Thymus (tissue), 11 donors: Measurements from ENCODE around the gene SEMA6D. TPM values are rescaled to one million over a fixed set of nuclear protein-coding genes. Genes with fewer than 3 reads are reported as not detected.
"Not testable (repeated sequence)": the region's sequence is repeated elsewhere in the genome, so short reads cannot be mapped to it uniquely, and the experiment has no call there.

Source experiments
- DNase-seq, 9 donors: peaks; one replicate each; pipeline ENCODE4 v3.0.0-alpha.2; 2013; ENCODE audit warnings: low spot score in 9 of 9, low read depth in 6 of 9, missing footprints in 1 of 9
- H3K27ac ChIP-seq, 2 donors: one replicate each; pipeline ENCODE4 v1.5.1; 2013; ENCODE audit warnings: control low read depth in 1 of 2, low read depth in 1 of 2, low read length in 1 of 2, mild to moderate bottlenecking in 1 of 2, moderate library complexity in 1 of 2
- H3K27me3 ChIP-seq, 2 donors: one replicate each; pipeline ENCODE4 v1.5.1; 2013; ENCODE audit warnings: low read length in 1 of 2; ENCODE audit not compliant: control insufficient read depth in 2 of 2, insufficient read depth in 1 of 2
- H3K36me3 ChIP-seq, 2 donors: one replicate each; pipeline ENCODE4 v1.5.1; 2013; ENCODE audit warnings: low read length in 1 of 2, mild to moderate bottlenecking in 1 of 2, moderate library complexity in 1 of 2; ENCODE audit not compliant: control insufficient read depth in 2 of 2, insufficient read depth in 2 of 2
- H3K4me1 ChIP-seq, 2 donors: one replicate each; pipeline ENCODE4 v1.5.1; 2013; ENCODE audit warnings: low read length in 2 of 2; ENCODE audit not compliant: control insufficient read depth in 2 of 2, insufficient read depth in 2 of 2
- H3K4me3 ChIP-seq, 2 donors: one replicate each; pipeline ENCODE4 v1.5.1; 2013; ENCODE audit warnings: low read length in 2 of 2, control low read depth in 1 of 2, mild to moderate bottlenecking in 1 of 2
- H3K9me3 ChIP-seq, 2 donors: one replicate each; pipeline ENCODE4 v1.5.1; 2013; ENCODE audit warnings: low read length in 1 of 2, mild to moderate bottlenecking in 1 of 2; ENCODE audit not compliant: control insufficient read depth in 2 of 2, insufficient read depth in 1 of 2
- WGBS: extraction: QIAGEN DNeasy Blood & Tissue Kit; methylation state at CpG from one replicate; pipeline ENCODE4 v1.1.7; 2013; 5-methylcytosine and 5-hydroxymethylcytosine counted together
- polyA plus RNA-seq: library from polyadenylated mRNA; stranded (reverse); fragments of 200-250 nt; gene quantifications from one replicate; pipeline ENCODE4 v1.2.3, GENCODE V29; 2013
- total RNA-seq: library from RNA; stranded (reverse); fragments of 120-200 nt; gene quantifications from one replicate; pipeline ENCODE4 v1.2.4, GENCODE V29; 2013
- donor health status: healthy.

The SEMA6D gene
- total and polyA plus RNA-seq, 2 donors = 3.9 to 7.6 TPM

DNA sequence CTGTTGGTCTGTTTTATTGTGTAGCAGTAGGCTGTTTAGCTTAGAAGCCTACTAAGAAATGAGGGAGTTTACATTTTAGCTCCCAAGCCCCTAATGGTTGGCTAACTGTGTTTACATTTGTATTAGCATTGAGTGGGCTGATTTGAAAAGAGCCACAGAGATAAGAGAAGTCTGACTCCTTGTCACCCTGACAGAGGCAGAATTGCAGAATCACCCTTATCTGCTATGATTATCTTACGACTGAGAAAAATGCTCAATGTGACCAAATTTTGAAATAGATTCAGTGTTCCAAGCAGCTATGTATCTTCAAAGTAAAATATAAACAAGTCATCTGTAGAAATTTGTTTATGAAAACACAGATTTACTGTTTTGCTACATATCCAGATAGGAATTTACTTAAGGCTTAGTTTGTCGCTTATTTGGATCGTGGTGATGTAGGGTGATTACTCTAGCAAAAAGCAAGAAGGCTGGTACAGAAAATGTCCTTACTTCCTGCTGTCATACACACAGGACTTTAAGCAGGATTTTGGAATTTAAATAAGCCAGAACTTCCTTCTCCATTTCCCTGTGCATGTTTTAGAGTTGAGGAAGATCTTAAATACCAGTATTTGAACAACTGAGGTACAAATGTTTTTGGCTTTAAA is 19.0 kb downstream of the SEMA6D start:
- 95% methylated on average over 3 of the region's 3 CpGs for WGBS
- no peak overlapping the region for H3K4me3 ChIP-seq
- H3K27ac ChIP-seq = no peak overlapping the region
- DNase-seq = no peak
- H3K4me1 ChIP-seq = no peaks in the 10 kb centered on the region
- no peaks in the 10 kb centered on the region for H3K9me3 ChIP-seq
- no peaks in the 10 kb centered on the region for H3K27me3 ChIP-seq
- H3K36me3 ChIP-seq = no peaks in the 10 kb centered on the region

DNA sequence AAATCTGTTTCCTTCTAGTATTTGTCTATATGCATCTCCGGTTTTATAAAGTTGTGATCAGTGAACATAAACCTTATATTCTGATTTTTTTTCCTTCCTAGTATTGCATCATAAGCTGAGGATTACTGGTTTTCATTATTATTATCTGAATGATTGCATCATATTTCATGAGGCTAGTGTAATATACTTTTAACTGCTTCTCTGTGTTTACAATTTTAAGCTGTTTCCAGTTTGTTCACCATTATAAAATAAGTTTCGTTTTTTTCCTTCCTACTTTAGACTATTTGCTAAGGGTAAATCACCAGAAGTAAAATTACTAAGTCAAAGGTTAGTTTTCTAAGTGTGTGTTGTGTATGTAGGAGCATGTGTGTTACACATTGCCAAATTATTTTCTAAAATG is 20.2 kb downstream of the SEMA6D start:
- WGBS = 93% methylated on average over 2 of the region's 2 CpGs
- DNase-seq = no peak
- Histone ChIP-seq H3K4me1 (no peaks in the 10 kb centered on the region), H3K4me3 (no peak overlapping the region), H3K9me3 (no peaks in the 10 kb centered on the region), H3K27me3 (no peaks in the 10 kb centered on the region), H3K27ac (no peak overlapping the region), H3K36me3 (no peaks in the 10 kb centered on the region)

DNA sequence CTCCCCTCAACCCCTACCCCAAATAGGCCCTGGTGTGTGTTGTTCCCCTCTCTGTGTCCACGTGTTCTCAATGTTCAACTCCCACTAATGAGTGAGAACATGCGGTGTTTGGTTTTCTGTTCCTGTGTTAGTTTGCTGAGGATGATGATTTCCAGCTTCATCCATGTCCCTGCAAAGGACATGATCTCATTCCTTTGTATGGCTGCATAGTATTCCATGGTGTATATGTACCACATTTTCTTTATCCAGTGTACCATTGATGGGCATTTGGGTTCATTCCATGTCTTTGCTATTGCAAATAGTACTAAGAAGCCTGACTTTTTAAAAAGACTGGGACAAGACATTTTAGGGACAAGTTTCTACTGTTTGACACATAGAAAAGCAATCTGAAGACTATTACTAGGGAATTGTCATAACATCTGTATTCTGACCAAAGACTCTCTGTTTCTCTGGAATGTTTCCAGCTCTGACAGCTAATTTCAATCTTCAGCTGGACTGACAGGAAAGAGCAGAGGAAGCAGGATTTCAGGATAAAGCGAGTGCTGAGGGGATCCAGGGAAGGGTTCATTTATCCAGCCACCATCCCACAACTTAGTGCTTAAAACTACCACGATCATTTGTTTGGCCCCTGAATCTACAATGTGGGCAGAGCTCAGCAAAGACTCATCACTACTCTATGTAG is 21.0 kb downstream of the SEMA6D start:
- not testable (repeated sequence) for H3K9me3 ChIP-seq, H3K4me3 ChIP-seq, H3K4me1 ChIP-seq, H3K36me3 ChIP-seq, DNase-seq, H3K27ac ChIP-seq, H3K27me3 ChIP-seq
- WGBS = 95% methylated on average over 4 of the region's 4 CpGs

DNA sequence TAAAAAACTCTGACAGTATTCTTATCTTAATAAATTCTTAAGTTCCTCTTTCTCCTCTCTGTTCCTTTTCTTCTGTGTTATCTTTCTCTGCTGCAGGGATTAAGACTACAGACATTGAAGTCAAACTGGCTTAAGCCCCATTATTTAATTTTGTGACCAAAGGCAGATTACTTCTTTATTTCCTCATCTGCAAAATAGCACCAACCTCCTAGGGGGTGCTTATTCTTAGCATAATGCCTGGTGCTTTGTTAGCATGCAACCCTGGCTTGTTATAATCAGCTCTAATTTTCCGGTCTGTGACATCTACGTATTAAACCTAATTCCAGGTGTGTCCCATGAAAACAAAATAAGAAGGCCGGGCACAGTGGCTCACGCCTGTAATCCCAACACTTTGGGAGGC is 23.8 kb downstream of the SEMA6D start:
- DNase-seq = no peak

DNA sequence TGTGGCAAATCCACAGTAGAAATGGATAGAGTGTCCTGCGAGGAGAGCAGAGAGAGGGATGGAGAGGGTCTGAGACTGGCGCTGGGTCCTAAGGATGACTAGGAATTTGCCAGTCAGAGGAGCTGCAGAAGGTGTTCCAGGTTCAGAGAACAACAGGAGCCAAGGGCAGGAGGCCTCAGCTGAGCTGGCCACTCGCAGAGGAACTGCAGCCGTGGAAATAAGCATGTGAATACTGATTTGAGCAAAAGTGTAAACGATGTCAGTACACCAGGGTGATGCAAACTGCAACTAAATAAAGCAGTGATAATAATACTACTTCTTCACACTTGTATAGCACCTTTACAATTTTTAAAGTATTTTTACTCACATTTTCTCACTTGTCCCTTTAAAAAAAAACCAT is 24.6 kb downstream of the SEMA6D start:
- 95% methylated on average over 5 of the region's 5 CpGs for WGBS
- Histone ChIP-seq H3K9me3 (no peaks in the 10 kb centered on the region), H3K27me3 (no peaks in the 10 kb centered on the region), H3K36me3 (no peaks in the 10 kb centered on the region), H3K4me1 (no peaks in the 10 kb centered on the region), H3K4me3 (no peak overlapping the region), H3K27ac (no peak overlapping the region)
- no peak for DNase-seq

More for the DNA sequence above, 23.8 kb downstream of the SEMA6D start:
- Histone ChIP-seq H3K36me3 (no peaks in the 10 kb centered on the region), H3K9me3 (no peaks in the 10 kb centered on the region), H3K4me3 (no peak overlapping the region), H3K4me1 (no peaks in the 10 kb centered on the region), H3K27me3 (no peaks in the 10 kb centered on the region), H3K27ac (no peak overlapping the region)
- 96% methylated on average over 4 of the region's 4 CpGs for WGBS

DNA sequence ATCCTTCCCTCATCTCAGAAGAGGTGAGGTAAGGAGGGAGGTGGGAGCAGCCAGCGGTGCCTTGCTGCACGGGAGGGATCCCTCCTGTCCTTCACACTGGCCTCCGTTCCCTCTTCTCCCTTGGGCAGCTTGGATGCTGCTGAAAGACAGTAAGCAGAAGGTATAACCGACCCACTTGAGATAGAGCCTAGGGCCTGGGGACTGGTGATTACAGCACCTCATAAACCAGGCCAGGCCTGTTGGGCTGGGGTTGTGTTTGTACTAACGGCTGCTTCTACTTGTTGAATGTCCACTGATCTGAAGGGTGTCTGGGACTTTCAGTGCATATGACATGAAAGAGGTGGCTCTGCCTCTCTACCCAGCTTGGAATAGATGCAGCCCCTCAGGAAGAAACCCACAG is 25.0 kb downstream of the SEMA6D start:
- no peak for DNase-seq
- WGBS = 96% methylated on average over 5 of the region's 5 CpGs
- H3K9me3 ChIP-seq = no peaks in the 10 kb centered on the region
- no peaks in the 10 kb centered on the region for H3K4me1 ChIP-seq
- H3K27ac ChIP-seq = no peak overlapping the region
- no peaks in the 10 kb centered on the region for H3K36me3 ChIP-seq
- no peak overlapping the region for H3K4me3 ChIP-seq
- H3K27me3 ChIP-seq = no peaks in the 10 kb centered on the region

DNA sequence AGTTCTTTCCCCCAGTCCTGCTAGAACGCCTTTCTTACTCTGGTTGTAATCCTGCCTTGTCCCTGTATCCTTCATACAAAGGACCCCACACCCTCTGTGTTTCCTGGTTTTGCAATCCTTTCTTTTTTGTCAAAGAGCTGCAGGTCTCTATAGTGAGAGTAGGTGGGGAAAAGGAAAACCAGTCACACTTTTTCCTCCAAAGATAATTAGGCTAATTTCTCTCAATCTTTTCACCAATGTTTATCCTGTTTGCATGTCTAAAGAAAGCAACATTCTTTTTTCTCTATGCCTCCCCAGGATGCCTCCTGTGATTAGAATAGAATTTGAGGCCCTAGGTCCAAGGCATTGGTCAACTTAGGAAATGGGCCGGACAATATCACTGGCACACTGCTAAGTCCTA is 25.4 kb downstream of the SEMA6D start:
- Histone ChIP-seq H3K4me3 (no peak overlapping the region), H3K27me3 (no peaks in the 10 kb centered on the region), H3K27ac (no peak overlapping the region), H3K36me3 (no peaks in the 10 kb centered on the region), H3K4me1 (no peaks in the 10 kb centered on the region), H3K9me3 (no peaks in the 10 kb centered on the region)
- 92% methylated on average over 2 of the region's 2 CpGs for WGBS
- DNase-seq = no peak

DNA sequence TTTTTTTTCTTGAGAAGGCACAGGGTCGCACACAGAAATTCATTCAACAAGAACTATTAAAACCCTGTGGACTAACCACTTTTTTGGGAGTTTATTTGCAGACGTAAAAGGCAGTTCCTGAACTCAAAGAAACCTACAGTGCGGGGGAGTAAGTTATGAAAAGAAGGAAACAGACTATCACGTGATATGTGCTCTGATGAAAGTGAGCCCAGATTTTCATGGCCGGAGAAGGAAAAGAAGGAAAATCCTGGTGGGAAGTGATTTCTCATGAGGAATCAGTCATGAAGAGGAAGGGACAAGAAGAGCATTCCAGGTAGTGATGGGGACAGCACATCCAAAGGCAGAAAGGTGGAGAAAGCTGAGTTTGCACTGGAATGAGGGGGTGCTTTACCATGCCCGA is 26.1 kb downstream of the SEMA6D start:
- DNase-seq = no peak
- H3K4me1 ChIP-seq = no peaks in the 10 kb centered on the region
- H3K27ac ChIP-seq = no peak overlapping the region
- no peaks in the 10 kb centered on the region for H3K36me3 ChIP-seq
- no peak overlapping the region for H3K4me3 ChIP-seq
- no peaks in the 10 kb centered on the region for H3K9me3 ChIP-seq
- 86% methylated on average over 6 of the region's 6 CpGs for WGBS
- no peaks in the 10 kb centered on the region for H3K27me3 ChIP-seq

DNA sequence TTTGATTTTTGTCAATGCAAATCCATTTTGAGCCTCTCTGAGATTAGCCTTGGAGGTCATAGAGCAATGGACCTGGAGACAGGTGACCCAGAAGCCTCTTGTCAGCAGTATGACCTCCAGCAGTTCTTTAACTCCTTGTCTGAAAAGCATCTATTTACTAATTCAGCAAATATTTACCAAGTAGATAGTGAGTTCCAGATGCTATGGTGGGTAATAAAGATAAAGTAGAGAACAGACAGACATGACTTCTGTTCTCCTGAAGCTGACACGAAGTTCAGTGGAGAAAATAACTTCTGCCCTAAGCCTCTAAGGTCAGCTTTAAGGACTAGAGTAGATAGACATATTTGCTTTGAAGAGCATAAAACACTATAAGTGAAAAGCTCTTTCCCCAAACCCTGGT is 26.6 kb downstream of the SEMA6D start:
- 86% methylated on average over 1 of the region's 1 CpG for WGBS
- no peaks in the 10 kb centered on the region for H3K36me3 ChIP-seq
- H3K4me3 ChIP-seq = no peak overlapping the region
- H3K4me1 ChIP-seq = no peaks in the 10 kb centered on the region
- no peak for DNase-seq
- H3K9me3 ChIP-seq = no peaks in the 10 kb centered on the region
- no peaks in the 10 kb centered on the region for H3K27me3 ChIP-seq
- H3K27ac ChIP-seq = no peak overlapping the region
